22Rv1 (cell line): ENCODE data around the gene CBY3.

ENCODE experiments used
- H3K27ac ChIP-seq: fragments of 450-650 bp; 2 replicates; pipeline ENCODE4 v1.5.1; 2017
- ZFX ChIP-seq: fragments of 450-650 bp; IDR thresholded peaks from 2 replicates; pipeline ENCODE4 v1.6.1; 2017; ENCODE audit warnings: antibody characterized with exemption, borderline replicate concordance
- TF ChIP-seq, protein P1 (sequence below): fragments of 450-650 bp; IDR thresholded peaks from 2 replicates; pipeline ENCODE4 v1.5.1; 2017; ENCODE audit warnings: mild to moderate bottlenecking

CBY3 gene

DNA sequence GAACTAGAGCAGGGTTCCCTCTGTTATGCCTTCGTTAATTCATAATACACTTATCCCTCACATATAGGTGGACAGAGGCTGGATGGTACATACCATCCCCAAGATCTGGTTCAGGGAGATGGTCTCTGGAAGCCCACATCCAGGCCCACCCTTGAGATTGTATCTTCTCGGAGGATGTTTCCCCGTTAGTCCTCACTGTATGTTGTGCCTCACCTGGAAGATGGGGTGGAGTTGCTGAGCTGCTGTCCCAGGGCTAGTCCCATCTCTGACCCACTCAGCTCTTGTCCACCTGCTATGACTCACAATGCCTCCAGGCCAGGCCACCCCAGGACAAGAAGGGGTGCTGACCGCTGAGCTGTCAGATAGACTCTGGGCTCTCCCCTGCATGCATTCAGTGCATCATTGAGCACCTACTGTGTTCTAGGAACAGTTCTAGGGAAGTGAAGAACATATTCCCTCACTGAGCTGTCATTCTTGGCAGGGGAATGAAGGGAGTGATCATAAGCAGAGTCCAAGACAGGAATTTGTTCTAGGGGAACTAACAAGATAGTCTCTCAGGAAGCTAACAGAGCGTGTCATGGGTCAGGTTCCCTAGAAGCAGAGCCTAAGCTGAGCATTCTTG, at the start of gene CBY3:
Gene CBY3 (minus strand): TSS at position 255 of the 622 bp plus-strand sequence. CDS start 116 bp downstream, at position 139.
- no peak within 1 kb of the TSS for H3K27ac ChIP-seq
- TF ChIP-seq, protein P1, sequence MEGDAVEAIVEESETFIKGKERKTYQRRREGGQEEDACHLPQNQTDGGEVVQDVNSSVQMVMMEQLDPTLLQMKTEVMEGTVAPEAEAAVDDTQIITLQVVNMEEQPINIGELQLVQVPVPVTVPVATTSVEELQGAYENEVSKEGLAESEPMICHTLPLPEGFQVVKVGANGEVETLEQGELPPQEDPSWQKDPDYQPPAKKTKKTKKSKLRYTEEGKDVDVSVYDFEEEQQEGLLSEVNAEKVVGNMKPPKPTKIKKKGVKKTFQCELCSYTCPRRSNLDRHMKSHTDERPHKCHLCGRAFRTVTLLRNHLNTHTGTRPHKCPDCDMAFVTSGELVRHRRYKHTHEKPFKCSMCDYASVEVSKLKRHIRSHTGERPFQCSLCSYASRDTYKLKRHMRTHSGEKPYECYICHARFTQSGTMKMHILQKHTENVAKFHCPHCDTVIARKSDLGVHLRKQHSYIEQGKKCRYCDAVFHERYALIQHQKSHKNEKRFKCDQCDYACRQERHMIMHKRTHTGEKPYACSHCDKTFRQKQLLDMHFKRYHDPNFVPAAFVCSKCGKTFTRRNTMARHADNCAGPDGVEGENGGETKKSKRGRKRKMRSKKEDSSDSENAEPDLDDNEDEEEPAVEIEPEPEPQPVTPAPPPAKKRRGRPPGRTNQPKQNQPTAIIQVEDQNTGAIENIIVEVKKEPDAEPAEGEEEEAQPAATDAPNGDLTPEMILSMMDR: no peak
- no peak for TF ChIP-seq ZFX

DNA sequence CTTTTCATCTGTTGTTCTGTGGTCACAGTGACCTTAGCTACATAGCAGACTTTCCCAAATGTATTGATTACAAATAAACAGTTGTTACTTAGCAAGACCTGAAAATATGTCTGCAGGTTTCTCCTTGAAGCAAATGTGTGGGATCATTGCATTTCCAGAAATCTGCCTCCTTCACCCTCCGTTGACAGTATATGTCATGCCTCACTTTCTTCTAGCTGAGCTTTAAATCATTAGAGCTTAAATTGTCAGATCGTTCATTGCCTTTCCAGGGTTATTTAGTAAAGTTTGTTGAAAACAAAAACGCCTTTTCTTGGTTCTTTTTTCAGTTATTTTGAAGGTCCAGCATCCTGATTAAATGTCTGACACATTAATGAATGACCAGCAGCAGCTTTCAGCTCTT, 49.5 kb upstream of the CBY3 start:
- TF ChIP-seq, protein P1: no peak
- TF ChIP-seq ZFX: no peak
- H3K27ac ChIP-seq: peak overlapping the region; percentile 84

DNA sequence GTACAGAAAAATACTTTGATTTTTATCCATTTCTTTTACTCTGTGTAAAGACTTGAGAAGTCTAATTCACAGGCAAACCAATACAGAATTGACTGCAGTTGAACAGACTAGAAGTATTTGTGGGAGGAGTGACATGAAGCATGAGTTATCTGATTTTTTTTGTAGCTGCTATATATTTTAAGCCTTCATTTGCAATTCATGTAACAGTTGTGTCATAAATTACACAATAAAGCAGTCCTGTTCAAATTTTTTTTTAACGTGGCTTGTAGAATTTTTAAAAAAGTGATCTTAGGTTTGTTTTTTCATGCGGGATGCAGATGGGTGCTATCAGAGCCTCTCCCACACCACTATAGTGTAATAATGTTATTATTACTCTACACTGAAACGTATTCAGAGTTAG, 48.9 kb upstream of the CBY3 start:
- H3K27ac ChIP-seq: peak overlapping the region; percentile 84; the same call in 1 of the 2 replicates

DNA sequence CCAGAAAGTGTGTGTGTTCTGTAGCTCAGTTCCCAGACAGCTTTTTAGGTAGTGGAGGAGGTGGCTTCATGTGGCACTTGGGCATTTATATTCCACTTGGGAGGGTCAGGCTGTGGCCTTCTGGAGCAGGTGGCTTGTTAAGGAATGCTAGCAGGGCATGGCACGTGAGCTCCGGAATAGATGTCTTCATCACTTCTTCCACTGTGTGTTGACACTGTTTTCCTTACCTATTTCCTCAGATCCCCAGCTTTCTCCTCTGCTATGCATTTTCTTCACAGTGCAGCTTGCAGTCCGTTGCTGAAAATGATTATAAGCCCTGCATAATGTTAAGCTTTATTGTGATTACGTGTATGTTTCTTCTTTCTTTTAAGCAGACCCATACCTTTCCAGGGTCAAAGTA, 48.5 kb upstream of the CBY3 start:
- H3K27ac ChIP-seq: peak overlapping the region; percentile 84; the same call in 1 of the 2 replicates
- TF ChIP-seq ZFX: no peak
- TF ChIP-seq, protein P1: no peak

More for the DNA sequence above, 48.9 kb upstream of the CBY3 start:
- TF ChIP-seq, protein P1: no peak
- no peak for TF ChIP-seq ZFX

DNA sequence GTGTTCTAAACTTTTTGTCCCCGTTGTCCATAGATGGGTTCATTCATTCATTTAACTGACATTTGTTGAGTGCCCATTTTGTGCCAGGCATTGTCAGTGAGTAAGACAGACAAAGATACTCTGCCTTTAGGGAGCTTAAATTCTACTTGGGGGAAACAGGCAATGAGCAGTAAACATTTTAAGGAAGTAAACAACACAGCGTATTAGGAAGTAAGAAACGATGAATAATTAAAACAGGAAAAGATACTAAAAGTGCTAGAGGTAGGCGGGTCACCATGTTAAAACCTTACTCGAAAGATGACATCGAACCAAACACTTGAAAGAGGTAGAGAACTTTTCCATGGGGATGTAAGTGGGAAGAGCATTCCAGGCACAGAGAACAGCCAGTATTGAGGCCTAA, 46.3 kb upstream of the CBY3 start:
- 0 out of 2 replicates have a peak overlapping the region, but pooled peaks have one; percentile 8 for H3K27ac ChIP-seq
- TF ChIP-seq, protein P1: no peak
- TF ChIP-seq ZFX: no peak

DNA sequence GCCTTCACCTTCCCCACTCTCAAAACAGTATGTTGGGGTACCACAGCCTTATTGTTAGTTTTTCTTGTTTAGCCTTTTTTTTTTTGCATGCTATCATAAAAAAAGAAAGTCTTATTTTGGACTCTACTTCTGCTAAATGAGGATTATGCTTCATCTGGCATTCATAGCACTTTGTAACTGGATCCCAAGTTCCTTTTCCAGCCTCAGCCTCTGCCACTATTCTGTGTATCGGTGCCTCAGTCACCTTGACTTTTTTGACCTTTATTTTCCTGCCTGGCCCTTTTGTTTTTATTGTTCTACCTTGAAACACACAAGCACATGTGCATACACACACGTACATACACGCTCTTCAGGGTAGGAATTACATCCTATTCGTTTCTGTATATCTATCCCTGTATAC, 43.3 kb upstream of the CBY3 start:
- TF ChIP-seq, protein P1: no peak
- no peak for TF ChIP-seq ZFX
- no peak overlapping the region for H3K27ac ChIP-seq

DNA sequence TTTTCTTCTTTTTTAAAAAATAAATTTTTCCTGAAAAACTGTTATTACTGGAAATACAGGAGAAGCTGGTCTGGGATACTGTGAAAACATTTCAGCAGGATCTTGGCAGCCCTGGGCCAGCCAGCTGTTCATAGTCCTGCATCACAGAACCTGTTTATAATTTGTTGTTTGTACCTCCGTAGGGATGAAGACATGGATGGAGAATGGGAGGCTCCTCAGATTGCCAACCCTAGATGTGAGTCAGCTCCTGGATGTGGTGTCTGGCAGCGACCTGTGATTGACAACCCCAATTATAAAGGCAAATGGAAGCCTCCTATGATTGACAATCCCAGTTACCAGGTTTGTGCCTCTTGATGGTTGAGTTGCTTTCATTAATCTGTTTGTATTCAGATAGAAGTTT, 39.4 kb upstream of the CBY3 start:
- TF ChIP-seq, protein P1: no peak
- no peak for TF ChIP-seq ZFX
- H3K27ac ChIP-seq: no peak overlapping the region
